ENCODE results near the gene OXCT2.

OXCT2 gene

GRCh38 chr1:39729030-39729429 is 42.1 kb downstream of the OXCT2 start:
- no peak for DNase-seq

GRCh38 chr1:39727932-39728317 is 43.2 kb downstream of the OXCT2 start:
- DNase-seq = no peak

GRCh38 chr1:39727221-39727931 is 43.8 kb downstream of the OXCT2 start:
- no peak for DNase-seq

- no peak for DNase-seq
Observed at GRCh38 chr1:39726600-39726999, 44.5 kb downstream of the OXCT2 start.

- DNase-seq = no peak
Observed at GRCh38 chr1:39722495-39722894, 48.7 kb downstream of the OXCT2 start.

GRCh38 chr1:39721664-39722063 is 49.5 kb downstream of the OXCT2 start:
- no peak for DNase-seq

GRCh38 chr1:39720094-39720999 is 50.8 kb downstream of the OXCT2 start:
- no peak for DNase-seq

All from NK-92 treated with Interleukin-12 subunit alpha and Interleukin-12 subunit beta, amount 100 ng/mL, for 24 hours (cell line).